ENCODE results near the gene SRRM4.

GRCh38 chr12:119075918-119076317 is 94.6 kb downstream of the SRRM4 start:
- TF ChIP-seq CTCF (IDR thresholded peaks at IDR 0.05; ENCODE audit: low read length) (no peak), EZH2 (IDR thresholded peaks at IDR 0.05; ENCODE audit: borderline replicate concordance, low read length) (no peak)

Measured in OCI-LY1 (cell line).